Kidney capillary endothelial cell (primary cell): ENCODE data around the gene CCDC134.
"Not testable (repeated sequence)": the region's sequence is repeated elsewhere in the genome, so short reads cannot be mapped to it uniquely, and the experiment has no call there.

Source experiments
- DNase-seq: peaks from one replicate; pipeline ENCODE4 v3.0.0-alpha.2; 2018; ENCODE audit warnings: low spot score

CCDC134 gene

GRCh38 chr22:41823797-41824196 is 23.3 kb downstream of the CCDC134 start:
- DNase-seq, result no peak

- no peak for DNase-seq
Observed at GRCh38 chr22:41825376-41825775, 24.9 kb downstream of the CCDC134 start.

- DNase-seq, result no peak
Observed at GRCh38 chr22:41826021-41826420, 25.5 kb downstream of the CCDC134 start.

- DNase-seq, result no peak
Observed at GRCh38 chr22:41826430-41827383, 26.2 kb downstream of the CCDC134 start.

GRCh38 chr22:41827671-41828070 is 27.2 kb downstream of the CCDC134 start:
- no peak for DNase-seq

- no peak for DNase-seq
Observed at GRCh38 chr22:41828516-41828915, 28.0 kb downstream of the CCDC134 start.

- DNase-seq, result no peak
Observed at GRCh38 chr22:41830174-41830573, 29.7 kb downstream of the CCDC134 start.

- no peak for DNase-seq
Observed at GRCh38 chr22:41831383-41831782, 30.9 kb downstream of the CCDC134 start.

- no peak for DNase-seq
Observed at GRCh38 chr22:41831828-41832552, 31.5 kb downstream of the CCDC134 start.

- DNase-seq, result peak; percentile 98
Observed at GRCh38 chr22:41832553-41833368, 32.3 kb downstream of the CCDC134 start, which contains the start of gene SREBF2. SREBF2 (plus strand) TSS chr22:41833105; CDS start chr22:41833271, 166 bp downstream.

GRCh38 chr22:41833369-41834004 is 33.0 kb downstream of the CCDC134 start:
- DNase-seq, result no peak

GRCh38 chr22:41834005-41834944 is 33.8 kb downstream of the CCDC134 start:
- DNase-seq, result no peak

- DNase-seq, result not testable (repeated sequence)
Observed at GRCh38 chr22:41835462-41835861, 35.0 kb downstream of the CCDC134 start.

GRCh38 chr22:41836551-41836950 is 36.1 kb downstream of the CCDC134 start:
- no peak for DNase-seq

- no peak for DNase-seq
Observed at GRCh38 chr22:41838842-41839618, 38.6 kb downstream of the CCDC134 start.

- no peak for DNase-seq
Observed at GRCh38 chr22:41840216-41840615, 39.7 kb downstream of the CCDC134 start.

- no peak for DNase-seq
Observed at GRCh38 chr22:41841085-41841712, 40.7 kb downstream of the CCDC134 start.

- no peak for DNase-seq
Observed at GRCh38 chr22:41842996-41843970, 42.8 kb downstream of the CCDC134 start.
